Keratinocyte (primary cell): ENCODE results near the gene PRXL2B. TPM values are rescaled to one million over a fixed set of nuclear protein-coding genes. Genes with fewer than 3 reads are reported as not detected.

Source experiments
- DNase-seq: peaks from one replicate; pipeline ENCODE4 v3.0.0-alpha.2; 2011; ENCODE audit warnings: low read depth, missing footprints, low spot score
- FAIRE-seq: peaks from 2 replicates; lab custom pipeline; 2011; peaks lifted over from hg19 to GRCh38; lab: Jason Lieb, UNC
- H2AFZ ChIP-seq: 2 replicates; pipeline ENCODE4 v1.6.0; 2012; ENCODE audit warnings: low read length, control low read depth, inconsistent platforms; ENCODE audit not compliant: control insufficient read depth
- H3K27ac ChIP-seq: 2 replicates; pipeline ENCODE4 v1.5.1; 2011; ENCODE audit warnings: low read length; ENCODE audit not compliant: control insufficient read depth, insufficient read depth
- H3K27me3 ChIP-seq: 3 replicates; pipeline ENCODE4 v1.6.0; 2011; ENCODE audit warnings: low read length; ENCODE audit not compliant: control insufficient read depth, insufficient read depth; ENCODE audit errors: extremely low read depth
- H3K36me3 ChIP-seq, 2 experiments: 2 replicates in 1 of 2; 3 replicates in 1 of 2; pipeline ENCODE4 v1.5.1; 2011; ENCODE audit warnings: low read length in 2 of 2, mild to moderate bottlenecking in 1 of 2; ENCODE audit not compliant: control insufficient read depth in 2 of 2, insufficient read depth in 2 of 2; ENCODE audit errors: extremely low read depth in 1 of 2
- H3K4me1 ChIP-seq: 3 replicates; pipeline ENCODE4 v1.5.1; 2011; ENCODE audit warnings: low read length; ENCODE audit not compliant: control insufficient read depth, insufficient read depth; ENCODE audit errors: extremely low read depth
- H3K4me2 ChIP-seq: 3 replicates; pipeline ENCODE4 v1.6.0; 2011; ENCODE audit warnings: low read depth, low read length; ENCODE audit not compliant: control insufficient read depth, insufficient read depth; ENCODE audit errors: extremely low read depth
- H3K4me3 ChIP-seq, 3 experiments: fragments of 200-600 bp in 1 of 3; sonication (generic) in 1 of 3; 2 replicates in 2 of 3; 3 replicates in 1 of 3; pipeline ENCODE4 v1.5.1; 2011 to 2016; ENCODE audit warnings: low read length in 3 of 3, mild to moderate bottlenecking in 3 of 3, control low read depth in 2 of 3, inconsistent platforms in 1 of 3, low read depth in 1 of 3, mixed read lengths in 1 of 3, mixed run types in 1 of 3, moderate library complexity in 1 of 3; ENCODE audit not compliant: control insufficient read depth in 2 of 3, insufficient read depth in 2 of 3; ENCODE audit errors: extremely low read depth in 1 of 3
- H3K79me2 ChIP-seq: 2 replicates; pipeline ENCODE4 v1.6.0; 2012; ENCODE audit warnings: low read length; ENCODE audit not compliant: control insufficient read depth, insufficient read depth
- H3K9ac ChIP-seq: 3 replicates; pipeline ENCODE4 v1.6.0; 2011; ENCODE audit warnings: low read length; ENCODE audit not compliant: control insufficient read depth, insufficient read depth; ENCODE audit errors: extremely low read depth
- H3K9me1 ChIP-seq: 3 replicates; pipeline ENCODE4 v1.6.0; 2011; ENCODE audit warnings: low read length; ENCODE audit not compliant: control insufficient read depth, insufficient read depth; ENCODE audit errors: extremely low read depth
- H3K9me3 ChIP-seq: 2 replicates; pipeline ENCODE4 v1.5.1; 2012; ENCODE audit warnings: low read depth, low read length; ENCODE audit not compliant: control insufficient read depth
- H4K20me1 ChIP-seq: 3 replicates; pipeline ENCODE4 v1.6.0; 2011; ENCODE audit warnings: low read length; ENCODE audit not compliant: control insufficient read depth, insufficient read depth; ENCODE audit errors: extremely low read depth
- EZH2 ChIP-seq: IDR thresholded peaks from one replicate; pipeline ENCODE4 v1.6.1; 2012; ENCODE audit warnings: inconsistent platforms, mild to moderate bottlenecking, low read length, moderate library complexity
- dilution Hi-C: fragments of 300-500 bp; cut with MboI; formaldehyde crosslinking; loops from one replicate; pipeline ENCODE4 v1.7.0; 2020; ENCODE audit warnings: low sequenced_read_pairs; ENCODE audit not compliant: extremely low pct_ligation_motif_present
- polyA plus RNA-seq, 5 experiments: library from polyadenylated mRNA; depleted of rRNA in 3 of 5; stranded (reverse) in 3 of 5; stranded (forward) in 1 of 5; unstranded in 1 of 5; fragments of >200 nt; gene quantifications; 1 replicate in 1 of 5; 2 replicates in 3 of 5; 3 replicates in 1 of 5; pipeline versions ENCODE4 v1.2.1 to v1.2.3, GENCODE V29; 2011 to 2012; ENCODE audit warnings: missing spikeins in 2 of 5, low read depth in 1 of 5, low replicate concordance in 1 of 5
- TF ChIP-seq, protein P1 (sequence below), 3 experiments: IDR thresholded peaks in 1 of 3; conservative IDR thresholded peaks in 1 of 3; optimal IDR thresholded peaks in 1 of 3; 2 replicates in 2 of 3; 3 replicates in 1 of 3; pipeline versions ENCODE3 to v1.5.1; 2011; ENCODE audit warnings: low read length in 3 of 3, mild to moderate bottlenecking in 3 of 3, moderate library complexity in 2 of 3, control low read depth in 1 of 3, inconsistent platforms in 1 of 3; ENCODE audit not compliant: insufficient read depth in 2 of 3; ENCODE audit errors: extremely low read depth in 1 of 3

The PRXL2B gene
- polyA plus RNA-seq, 1 donor (not counting 4 experiments of a cell fraction or from before 2014, with no cell fraction given) = 11.4 TPM

DNA sequence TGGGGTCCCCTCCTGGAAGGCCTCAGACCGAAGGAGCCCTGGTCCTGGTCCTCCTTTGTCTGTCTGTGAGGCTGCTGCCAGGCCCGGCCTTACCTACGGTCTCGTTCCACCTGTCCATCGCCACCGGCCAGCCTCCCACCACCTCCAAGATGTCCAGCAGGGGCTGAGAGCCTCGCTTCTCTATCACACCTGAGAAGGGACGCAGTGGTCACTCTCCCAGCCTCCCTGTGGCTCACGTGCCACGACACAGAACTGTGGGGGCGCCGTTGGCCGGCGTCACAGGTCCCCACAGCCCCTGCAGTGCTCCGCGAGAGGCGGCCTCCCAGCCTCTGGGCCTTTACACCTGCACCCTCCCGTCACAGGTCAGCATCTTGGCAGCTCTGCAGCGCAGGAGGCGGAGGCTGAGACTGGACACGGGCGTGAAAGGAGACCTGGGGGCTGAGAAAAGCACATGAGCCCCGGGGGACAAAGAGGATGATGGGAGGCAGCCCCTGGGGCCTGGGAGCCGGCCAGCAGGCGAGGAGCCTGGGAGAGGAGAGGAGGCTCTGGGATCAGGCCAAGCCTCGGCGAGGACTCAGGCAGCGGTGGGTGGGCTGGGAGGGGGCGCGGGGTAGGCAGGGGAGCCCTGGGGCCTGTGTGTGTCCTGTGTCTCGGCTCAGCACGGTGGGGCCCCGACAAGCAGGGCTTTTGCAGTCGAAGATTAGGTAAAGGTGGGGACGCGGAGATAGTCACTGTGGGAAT, 20.5 kb downstream of the PRXL2B start:
- Histone ChIP-seq H3K79me2 (no peaks in the 10 kb centered on the region), H3K4me3 (no peak overlapping the region), H3K27ac (no peak overlapping the region), H4K20me1 (no peaks in the 10 kb centered on the region), H3K4me1 (no peaks in the 10 kb centered on the region), H3K9me1 (no peaks in the 10 kb centered on the region), H3K9ac (no peak overlapping the region), H3K4me2 (no peak overlapping the region), H3K9me3 (no peaks in the 10 kb centered on the region), H2AFZ (no peak overlapping the region), H3K36me3 (no peaks in the 10 kb centered on the region), H3K27me3 (no peaks in the 10 kb centered on the region)
- TF ChIP-seq, protein P1, sequence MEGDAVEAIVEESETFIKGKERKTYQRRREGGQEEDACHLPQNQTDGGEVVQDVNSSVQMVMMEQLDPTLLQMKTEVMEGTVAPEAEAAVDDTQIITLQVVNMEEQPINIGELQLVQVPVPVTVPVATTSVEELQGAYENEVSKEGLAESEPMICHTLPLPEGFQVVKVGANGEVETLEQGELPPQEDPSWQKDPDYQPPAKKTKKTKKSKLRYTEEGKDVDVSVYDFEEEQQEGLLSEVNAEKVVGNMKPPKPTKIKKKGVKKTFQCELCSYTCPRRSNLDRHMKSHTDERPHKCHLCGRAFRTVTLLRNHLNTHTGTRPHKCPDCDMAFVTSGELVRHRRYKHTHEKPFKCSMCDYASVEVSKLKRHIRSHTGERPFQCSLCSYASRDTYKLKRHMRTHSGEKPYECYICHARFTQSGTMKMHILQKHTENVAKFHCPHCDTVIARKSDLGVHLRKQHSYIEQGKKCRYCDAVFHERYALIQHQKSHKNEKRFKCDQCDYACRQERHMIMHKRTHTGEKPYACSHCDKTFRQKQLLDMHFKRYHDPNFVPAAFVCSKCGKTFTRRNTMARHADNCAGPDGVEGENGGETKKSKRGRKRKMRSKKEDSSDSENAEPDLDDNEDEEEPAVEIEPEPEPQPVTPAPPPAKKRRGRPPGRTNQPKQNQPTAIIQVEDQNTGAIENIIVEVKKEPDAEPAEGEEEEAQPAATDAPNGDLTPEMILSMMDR (optimal IDR thresholded peaks at IDR 0.05 in 1 of 3, IDR thresholded peaks at IDR 0.05 in 1 of 3, conservative IDR thresholded peaks at IDR 0.05 in 1 of 3; ENCODE audit: extremely low read depth in 1 of 3, insufficient read depth in 2 of 3, low read length in 3 of 3) = no peak
- TF ChIP-seq EZH2 = no peak
- no peak for FAIRE-seq
- DNase-seq = no peak
- dilution Hi-C loops = no loop called here

DNA sequence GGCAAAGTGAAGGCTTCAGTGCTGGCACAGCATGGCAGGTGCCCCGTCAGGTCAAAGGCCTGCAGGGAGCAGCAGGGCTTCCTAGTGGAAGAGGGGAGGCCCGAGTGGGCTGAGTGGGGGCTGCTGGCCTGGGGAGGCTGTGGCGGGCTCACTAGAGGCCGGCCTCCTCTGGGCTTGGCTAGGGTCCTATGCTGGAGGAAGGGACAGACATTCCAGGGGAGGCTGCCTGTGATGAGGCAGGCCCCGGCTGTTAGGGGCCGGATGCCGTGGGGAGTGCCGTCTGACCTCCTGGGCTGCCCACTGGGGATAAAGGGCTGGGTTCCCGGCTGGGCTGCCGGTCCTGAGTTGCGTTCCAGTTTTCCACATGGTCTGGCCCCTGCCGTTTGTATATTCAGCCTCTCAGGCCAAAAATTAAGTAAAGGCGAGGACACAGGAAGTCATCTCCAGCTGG, 21.1 kb downstream of the PRXL2B start:
- no peaks in the 10 kb centered on the region for H3K27me3 ChIP-seq
- H2AFZ ChIP-seq = no peak overlapping the region
- H3K9ac ChIP-seq = no peak overlapping the region
- no peak overlapping the region for H3K27ac ChIP-seq
- no peaks in the 10 kb centered on the region for H3K36me3 ChIP-seq
- DNase-seq (no peak), FAIRE-seq (no peak)
- TF ChIP-seq, protein P1 (optimal IDR thresholded peaks at IDR 0.05 in 1 of 3, IDR thresholded peaks at IDR 0.05 in 1 of 3, conservative IDR thresholded peaks at IDR 0.05 in 1 of 3; ENCODE audit: extremely low read depth in 1 of 3, insufficient read depth in 2 of 3, low read length in 3 of 3) = no peak
- TF ChIP-seq EZH2 = no peak
- no peak overlapping the region for H3K4me3 ChIP-seq
- no peaks in the 10 kb centered on the region for H4K20me1 ChIP-seq
- H3K9me3 ChIP-seq = no peaks in the 10 kb centered on the region
- dilution Hi-C loops = no loop called here
- no peaks in the 10 kb centered on the region for H3K9me1 ChIP-seq
- H3K4me1 ChIP-seq = no peaks in the 10 kb centered on the region
- H3K79me2 ChIP-seq = no peaks in the 10 kb centered on the region
- no peak overlapping the region for H3K4me2 ChIP-seq
